K562 (cell line): ENCODE data around the gene PDLIM5.

Experiments used
- CAMTA2 ChIP-seq: fragments of 250-450 bp; sonication (Bioruptor Pico); conservative IDR thresholded peaks from 2 replicates; pipeline ENCODE4 v1.5.1; 2022
- MEF2D ChIP-seq: conservative IDR thresholded peaks from 2 replicates; pipeline ENCODE4 v1.6.1; 2016; ENCODE audit warnings: low read depth, missing genetic modification characterization, missing compliant biosample characterization
- PHF8 ChIP-seq: fragments of 200-600 bp; sonication (generic); IDR thresholded peaks from 2 replicates; pipeline ENCODE4 v1.6.1; 2012; ENCODE audit warnings: mixed run types, mild to moderate bottlenecking, inconsistent platforms, low read length, moderate library complexity, borderline replicate concordance
- SUPT5H ChIP-seq: fragments of 450-650 bp; IDR thresholded peaks from 2 replicates; pipeline ENCODE4 v1.6.1; 2016
- ZNF263 ChIP-seq: sonication (generic); formaldehyde crosslinking; IDR thresholded peaks from 2 replicates; pipeline ENCODE4 v1.8.0; 2022; ENCODE audit warnings: mild to moderate bottlenecking, missing genetic modification reagents, borderline replicate concordance

- no peak for TF ChIP-seq ZNF263
- TF ChIP-seq CAMTA2 (CRISPR knock-in tag) = no peak
- no peak for TF ChIP-seq PHF8
- TF ChIP-seq SUPT5H = no peak
- no peak for TF ChIP-seq MEF2D
These were observed 9.5 kb upstream of the PDLIM5 start for GRCh38 chr4:94442251-94442650.
